Right lobe of liver (tissue), 6 donors: ENCODE measurements around the gene KRT76. TPM values are rescaled to one million over a fixed set of nuclear protein-coding genes. Genes with fewer than 3 reads are reported as not detected.

ENCODE experiments used
- ATAC-seq, 4 donors: fragments of 200-7000 bp; cut with Tn5 transposase; one replicate each; pipeline ENCODE4 v1.9.1; 2020; ENCODE audit warnings: mild to moderate bottlenecking in 4 of 4, moderate library complexity in 4 of 4
- DNase-seq, 3 donors: peaks; one replicate each; pipeline ENCODE4 v3.0.0-alpha.2; 2020
- H3K27ac ChIP-seq, 3 donors: fragments of 200-600 bp; one replicate each; pipeline ENCODE4 v1.8.0; 2022
- H3K27me3 ChIP-seq, 2 donors: fragments of 200-600 bp; one replicate each; pipeline ENCODE4 v1.8.0; 2022
- H3K36me3 ChIP-seq, 4 donors: fragments of 200-600 bp; sonication (generic) in 1 of 4; one replicate each; pipeline versions ENCODE4 v1.5.1 to v1.8.0; 2017 to 2022; ENCODE audit warnings: control low read depth in 1 of 4
- H3K4me1 ChIP-seq, 4 donors: fragments of 200-600 bp; sonication (generic) in 1 of 4; one replicate each; pipeline versions ENCODE4 v1.5.1 to v1.8.0; 2017 to 2022; ENCODE audit warnings: control low read depth in 1 of 4
- H3K4me3 ChIP-seq, 3 donors: fragments of 200-600 bp; one replicate each; pipeline ENCODE4 v1.8.0; 2022
- H3K9me3 ChIP-seq, 4 donors: fragments of 200-600 bp; sonication (generic) in 1 of 4; one replicate each; pipeline versions ENCODE4 v1.5.1 to v1.8.0; 2017 to 2022; ENCODE audit warnings: control low read depth in 1 of 4
- CTCF ChIP-seq, 4 donors: fragments of 200-600 bp in 3 of 4; fragments of 450-650 bp in 1 of 4; IDR thresholded peaks; one replicate each; pipeline versions ENCODE4 v1.5.1 to v1.8.0; 2016 to 2022; ENCODE audit warnings: antibody characterized with exemption in 4 of 4, mild to moderate bottlenecking in 2 of 4
- POLR2A ChIP-seq: fragments of 450-650 bp; IDR thresholded peaks from one replicate; pipeline ENCODE4 v1.6.1; 2017; ENCODE audit warnings: antibody characterized with exemption, mild to moderate bottlenecking
- WGBS: methylation state at CpG from one replicate; pipeline ENCODE4 v1.1.6; 2018; ENCODE audit warnings: low coverage, low lambda C conversion rate; ENCODE audit not compliant: insufficient coverage; ENCODE audit errors: missing lambda C conversion rate; 5-methylcytosine and 5-hydroxymethylcytosine counted together
- intact Hi-C, 2 donors: fragments of 100-400 bp; cut with DNase I; formaldehyde crosslinking; loops; one replicate each; pipeline versions ENCODE4 v1.11.2 to v1.14.1; 2022
- total RNA-seq, 6 experiments: library from RNA; depleted of rRNA in 2 of 6; stranded (reverse); fragments of >200 nt in 2 of 6; fragmentation: NEBNext Ultra II Directional in 3 of 6; extraction: Animal tissue kit (Norgen Biotek cat#: 25700) in 3 of 6; gene quantifications; one replicate each; pipeline versions ENCODE4 v1.1.0 to v1.2.4, GENCODE V29; 2016 to 2023
- donor health status: DM: no; HTN: yes; CAD: no.
- donor health status: DM: no; HTN: no; CAD: no.
- donor health status: DM: no; HTN: no; CAD: no.
- donor health status: DM: no; HTN: yes; CAD: no.
- donor health status: DM: no; HTN: yes; CAD: no.

Gene KRT76
- total RNA-seq, 6 experiments from 2014 or later = not detected

DNA sequence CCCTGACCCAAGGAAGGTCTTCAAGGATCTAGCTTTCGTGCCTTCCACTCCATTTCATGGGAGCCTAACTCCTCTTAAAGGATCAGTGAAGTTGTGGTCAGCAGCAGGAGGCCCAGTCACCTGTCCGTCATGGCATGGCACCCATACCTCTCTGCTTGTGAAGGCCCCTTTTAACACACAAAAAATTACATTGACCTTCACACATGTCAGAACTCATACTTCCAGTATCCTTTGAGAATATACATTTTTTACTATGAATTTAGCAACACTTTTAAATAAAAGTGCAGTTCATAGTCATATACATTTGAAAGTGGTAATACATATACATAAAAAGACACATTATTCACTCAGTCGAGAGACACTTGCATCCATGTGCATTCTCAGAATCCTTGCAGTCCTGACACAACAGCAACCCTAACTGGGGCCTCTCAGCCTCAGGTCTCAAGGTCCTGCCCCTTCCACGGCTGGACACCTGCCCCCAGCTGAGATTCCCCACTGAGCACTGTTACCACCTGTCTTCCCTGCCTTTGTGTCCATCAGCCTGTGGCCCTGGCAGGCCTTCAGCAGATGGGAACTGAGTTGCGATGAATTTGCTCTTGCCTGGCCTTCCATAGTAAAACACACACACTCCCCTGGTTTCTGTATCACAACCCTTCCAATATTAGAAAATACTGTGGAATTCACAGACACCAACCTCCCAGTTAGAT, 22.5 kb upstream of the KRT76 start:
- no peaks in the 10 kb centered on the region for H3K36me3 ChIP-seq
- H3K4me1 ChIP-seq = no peaks in the 10 kb centered on the region
- H3K9me3 ChIP-seq = no peaks in the 10 kb centered on the region
- no peak for DNase-seq
- H3K4me3 ChIP-seq = no peak overlapping the region
- ATAC-seq = no peak
- H3K27ac ChIP-seq = no peak overlapping the region
- 73% methylated on average over 5 of the region's 5 CpGs for WGBS
- H3K27me3 ChIP-seq = no peaks in the 10 kb centered on the region
- no peak for TF ChIP-seq CTCF (IDR thresholded peaks at IDR 0.05)
- intact Hi-C loops = no loop called here

GRCh38 chr12:52798671-52799504, 21.7 kb upstream of the KRT76 start:
- TF ChIP-seq POLR2A = no peak
- TF ChIP-seq CTCF (IDR thresholded peaks at IDR 0.05) = no peak
- Histone ChIP-seq H3K27ac (no peak overlapping the region), H3K9me3 (no peaks in the 10 kb centered on the region), H3K36me3 (no peaks in the 10 kb centered on the region), H3K4me1 (no peaks in the 10 kb centered on the region), H3K27me3 (no peaks in the 10 kb centered on the region), H3K4me3 (no peak overlapping the region)
- intact Hi-C loops = no loop called here
- DNase-seq = no peak
- WGBS = 29% methylated on average over 6 of the region's 7 CpGs
- no peak for ATAC-seq

GRCh38 chr12:52798003-52798670, 21.0 kb upstream of the KRT76 start:
- no peak for DNase-seq
- TF ChIP-seq POLR2A = no peak
- TF ChIP-seq CTCF (IDR thresholded peaks at IDR 0.05) = no peak
- H3K9me3 ChIP-seq = no peaks in the 10 kb centered on the region
- H3K4me1 ChIP-seq = no peaks in the 10 kb centered on the region
- intact Hi-C loops = no loop called here
- H3K27me3 ChIP-seq = no peaks in the 10 kb centered on the region
- no peak for ATAC-seq
- H3K36me3 ChIP-seq = no peaks in the 10 kb centered on the region
- H3K27ac ChIP-seq = no peak overlapping the region
- H3K4me3 ChIP-seq = no peak overlapping the region
- 72% methylated on average over 4 of the region's 4 CpGs for WGBS

DNA sequence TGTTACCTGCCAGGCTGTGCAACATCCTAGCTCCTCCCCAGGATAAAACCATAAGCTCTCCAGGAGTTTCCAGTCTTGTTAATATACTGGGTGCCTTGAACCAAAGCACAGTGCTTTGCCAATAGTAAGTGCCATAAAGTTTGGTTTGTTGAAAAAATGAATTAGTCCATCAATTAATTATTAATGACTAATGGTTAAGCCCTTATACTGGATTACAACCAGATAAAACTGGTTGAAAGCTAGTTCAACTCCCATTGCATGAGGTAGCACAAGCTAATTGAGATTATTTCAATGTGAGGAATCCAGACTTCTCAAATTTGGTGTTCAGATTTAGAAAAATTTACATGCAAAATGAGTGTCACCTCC, 20.4 kb upstream of the KRT76 start:
- Histone ChIP-seq H3K27ac (no peak overlapping the region), H3K4me1 (no peaks in the 10 kb centered on the region)
- intact Hi-C loops = no loop called here

More for the DNA sequence above, 20.4 kb upstream of the KRT76 start:
- Histone ChIP-seq H3K36me3 (no peaks in the 10 kb centered on the region), H3K27me3 (no peaks in the 10 kb centered on the region), H3K4me3 (no peak overlapping the region), H3K9me3 (no peaks in the 10 kb centered on the region)
- DNase-seq (no peak), ATAC-seq (no peak)
- TF ChIP-seq CTCF (IDR thresholded peaks at IDR 0.05) (no peak), POLR2A (no peak)
